Fibroblast of skin of left biceps (primary cell): ENCODE measurements around the gene BMPER.

ENCODE experiments used
- DNase-seq, 2 experiments: peaks; one replicate each; pipeline ENCODE4 v3.0.0-alpha.2; 2013; ENCODE audit warnings: low read depth in 2 of 2

BMPER gene

GRCh38 chr7:33922820-33923219, 17.5 kb downstream of the BMPER start:
- DNase-seq = no peak

- DNase-seq = no peak
Observed at GRCh38 chr7:33923440-33924229, 18.3 kb downstream of the BMPER start.

- no peak for DNase-seq
Observed at GRCh38 chr7:33926535-33926934, 21.2 kb downstream of the BMPER start.

- no peak for DNase-seq
Observed at GRCh38 chr7:33928986-33929385, 23.6 kb downstream of the BMPER start.

GRCh38 chr7:33932221-33932620, 26.9 kb downstream of the BMPER start:
- no peak for DNase-seq

GRCh38 chr7:33932832-33933468, 27.6 kb downstream of the BMPER start:
- DNase-seq = peak; percentile 86

GRCh38 chr7:33933611-33934281, 28.4 kb downstream of the BMPER start:
- DNase-seq = peak in 1 of 2 experiments; percentile 46

- no peak for DNase-seq
Observed at GRCh38 chr7:33934391-33934790, 29.1 kb downstream of the BMPER start.

- no peak for DNase-seq
Observed at GRCh38 chr7:33936503-33936902, 31.2 kb downstream of the BMPER start.

GRCh38 chr7:33937871-33938270, 32.5 kb downstream of the BMPER start:
- DNase-seq = no peak

GRCh38 chr7:33939121-33939520, 33.8 kb downstream of the BMPER start:
- DNase-seq = no peak

GRCh38 chr7:33940503-33940902, 35.2 kb downstream of the BMPER start:
- no peak for DNase-seq

- no peak for DNase-seq
Observed at GRCh38 chr7:33941418-33941817, 36.1 kb downstream of the BMPER start.

GRCh38 chr7:33946094-33946699, 40.9 kb downstream of the BMPER start:
- DNase-seq = no peak

GRCh38 chr7:33950047-33950714, 44.8 kb downstream of the BMPER start:
- DNase-seq = no peak

- no peak for DNase-seq
Observed at GRCh38 chr7:33952824-33953223, 47.5 kb downstream of the BMPER start.

GRCh38 chr7:33958104-33958503, 52.8 kb downstream of the BMPER start:
- no peak for DNase-seq

- DNase-seq = peak in 1 of 2 experiments; percentile 18
Observed at GRCh38 chr7:33959676-33960075, 54.3 kb downstream of the BMPER start.

- peak; percentile 69 to 72 for DNase-seq
Observed at GRCh38 chr7:33961948-33962347, 56.6 kb downstream of the BMPER start.

- DNase-seq = no peak
Observed at GRCh38 chr7:33964417-33965182, 59.3 kb downstream of the BMPER start.

- DNase-seq = peak; percentile 64 to 75
Observed at GRCh38 chr7:33965183-33965744, 59.9 kb downstream of the BMPER start.
